Measurements from ENCODE around the gene BSDC1. TPM values are rescaled to one million over a fixed set of nuclear protein-coding genes. Genes with fewer than 3 reads are reported as not detected.
"Not testable (repeated sequence)": the region's sequence is repeated elsewhere in the genome, so short reads cannot be mapped to it uniquely, and the experiment has no call there.

BSDC1 gene
- total and polyA plus RNA-seq, 2 of the 13 experiments (the other 11 are each of a cell fraction or from before 2014, with no cell fraction given) = 40.3 to 64.2 TPM

DNA sequence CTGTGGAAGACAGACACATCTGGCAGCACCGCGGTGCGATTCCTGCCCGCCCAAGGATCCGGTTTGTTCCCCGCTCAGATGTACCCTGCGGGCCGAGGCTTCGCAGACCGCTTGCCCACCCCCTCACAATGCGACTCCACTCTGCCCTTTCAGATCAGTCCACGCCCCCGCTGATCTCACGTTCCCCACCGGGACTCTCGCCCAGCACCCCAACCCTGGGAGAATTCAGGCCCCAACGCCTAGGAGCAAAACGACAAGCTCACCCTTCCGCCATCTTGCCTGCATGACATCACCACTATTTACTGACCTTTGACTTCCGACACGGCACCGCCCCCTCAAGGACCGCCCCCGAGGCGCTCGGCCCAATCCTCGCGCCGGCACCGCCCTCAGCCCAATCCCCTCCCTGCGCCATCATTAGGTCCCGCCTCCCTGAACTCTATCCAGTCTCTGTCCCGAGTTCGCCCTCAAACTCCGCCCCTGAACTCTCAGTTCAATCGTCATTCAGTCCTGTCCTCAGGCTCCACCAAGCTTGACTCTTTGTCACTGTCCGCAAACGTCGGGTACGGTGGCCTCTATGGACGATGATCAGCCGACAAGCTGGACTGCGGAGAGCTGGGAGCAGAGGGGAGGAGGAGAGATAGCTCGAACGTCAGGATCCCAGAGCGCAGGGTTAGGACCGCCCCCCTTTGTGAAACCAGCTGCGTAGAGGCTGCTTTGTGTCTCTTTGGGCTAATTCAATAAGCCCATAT, at the start of gene BSDC1 (continued):
- TF ChIP-seq ZNF337 (CRISPR knock-in tag; IDR thresholded peaks at IDR 0.05; ENCODE audit: borderline replicate concordance, low read depth) = 0 out of 2 replicates have a peak, but pooled peaks have one; percentile 53
- TF ChIP-seq ZNF674 (CRISPR knock-in tag; IDR thresholded peaks at IDR 0.05; ENCODE audit: low read depth) = 0 out of 2 replicates have a peak, but pooled peaks have one; percentile 79
- peak; percentile 86 for TF ChIP-seq GMEB1 (CRISPR knock-in tag; IDR thresholded peaks at IDR 0.05; ENCODE audit: borderline replicate concordance)
- 0 out of 2 replicates have a peak, but pooled peaks have one; percentile 33 for TF ChIP-seq ISL2 (CRISPR knock-in tag; IDR thresholded peaks at IDR 0.05)
- peak; percentile 49; the same call in 1 of the 2 replicates for TF ChIP-seq HDAC2 (CRISPR knock-in tag; IDR thresholded peaks at IDR 0.05)
- TF ChIP-seq GTF3A (CRISPR knock-in tag; conservative IDR thresholded peaks at IDR 0.05) = no peak

GRCh38 chr1:32441467-32441866, 47.2 kb upstream of the BSDC1 start:
- CTCF ChIA-PET (ENCODE audit: low intra/inter-chr PET ratio, low total read pairs); intact Hi-C loops (cut with micrococcal nuclease; ENCODE audit: unreplicated experiment): not testable (repeated sequence)

DNA sequence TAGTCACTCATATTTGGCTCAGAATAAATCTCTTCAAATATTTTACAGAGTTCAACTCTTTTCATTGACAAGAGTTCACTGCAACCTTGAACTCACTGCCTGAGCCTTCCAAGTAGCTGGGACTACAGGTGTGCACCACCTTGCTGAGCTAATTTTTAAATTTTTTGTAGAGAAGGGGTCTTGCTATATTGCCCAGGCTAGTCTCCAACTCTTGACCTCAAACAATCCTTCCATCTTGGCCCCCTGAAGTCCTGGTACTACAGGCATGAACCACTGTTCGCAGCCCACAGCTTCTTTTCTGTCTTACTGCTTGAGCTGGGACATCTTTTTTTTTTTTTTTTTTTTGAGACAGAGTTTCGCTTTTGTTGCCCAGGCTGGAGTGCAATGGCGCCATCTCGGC, 44.5 kb upstream of the BSDC1 start:
- in situ Hi-C loops (cut with HindIII; ENCODE audit: extremely low pct_ligation_motif_present, low pct_unique_long_range_greater_than_20kb); H3K4me2 ChIP-seq (ENCODE audit: low read depth, low read length); H3K4me3 ChIP-seq (replicated peaks in 1 of 3; ENCODE audit: insufficient read depth in 1 of 3, low read depth in 2 of 3, low read length in 3 of 3); H2AFZ ChIP-seq (ENCODE audit: low read length); H3K27ac ChIP-seq (ENCODE audit: extremely low read length, insufficient read depth, low read length); FAIRE-seq; POLR2A ChIA-PET; DNase-seq (ENCODE audit: low spot score); H4K20me1 ChIP-seq (ENCODE audit: insufficient read depth, low read length); H3K36me3 ChIP-seq (replicated peaks in 1 of 2; ENCODE audit: control insufficient read depth in 1 of 2, insufficient read depth in 2 of 2, low read length in 2 of 2); H3K4me1 ChIP-seq (ENCODE audit: insufficient read depth, low read length); H3K79me2 ChIP-seq (ENCODE audit: insufficient read depth, low read length); H3K9ac ChIP-seq (ENCODE audit: insufficient read depth, low read depth, low read length); BruUV-seq (replicated peaks); ATAC-seq; intact Hi-C loops (cut with micrococcal nuclease; ENCODE audit: unreplicated experiment); H3K9me3 ChIP-seq (ENCODE audit: low read length); H3K27me3 ChIP-seq (ENCODE audit: control insufficient read depth in 1 of 2, insufficient read depth in 2 of 2, low read length in 2 of 2); CTCF ChIA-PET (ENCODE audit: low intra/inter-chr PET ratio, low total read pairs): not testable (repeated sequence)
- 28% methylated on average over 4 of the region's 4 CpGs for WGBS (ENCODE audit: low lambda C conversion rate)

More at GRCh38 chr1:32441467-32441866, 47.2 kb upstream of the BSDC1 start:
- FAIRE-seq; H3K9ac ChIP-seq (ENCODE audit: insufficient read depth, low read depth, low read length); POLR2A ChIA-PET; H4K20me1 ChIP-seq (ENCODE audit: insufficient read depth, low read length); H3K27ac ChIP-seq (ENCODE audit: extremely low read length, insufficient read depth, low read length); BruUV-seq (replicated peaks); H3K4me2 ChIP-seq (ENCODE audit: low read depth, low read length); H3K36me3 ChIP-seq (replicated peaks in 1 of 2; ENCODE audit: control insufficient read depth in 1 of 2, insufficient read depth in 2 of 2, low read length in 2 of 2); DNase-seq (ENCODE audit: low spot score); H3K9me3 ChIP-seq (ENCODE audit: low read length); H3K4me3 ChIP-seq (replicated peaks in 1 of 3; ENCODE audit: insufficient read depth in 1 of 3, low read depth in 2 of 3, low read length in 3 of 3); H3K27me3 ChIP-seq (ENCODE audit: control insufficient read depth in 1 of 2, insufficient read depth in 2 of 2, low read length in 2 of 2); ATAC-seq; H3K79me2 ChIP-seq (ENCODE audit: insufficient read depth, low read length); in situ Hi-C loops (cut with HindIII; ENCODE audit: extremely low pct_ligation_motif_present, low pct_unique_long_range_greater_than_20kb); H3K4me1 ChIP-seq (ENCODE audit: insufficient read depth, low read length); H2AFZ ChIP-seq (ENCODE audit: low read length): not testable (repeated sequence)
- WGBS (ENCODE audit: low lambda C conversion rate) = 69% methylated on average over 10 of the region's 10 CpGs

Measured in HepG2 (cell line).